A673 (cell line): ENCODE results near the gene OPRM1. TPM values are rescaled to one million over a fixed set of nuclear protein-coding genes. Genes with fewer than 3 reads are reported as not detected.

Experiments used
- BruUV-seq: library from RNA; stranded (reverse); fragments of 400-500 nt; replicated peaks from 2 replicates; lab custom pipeline; 2021; lab: Mats Ljungman, UMichigan
- CTCF ChIA-PET: fragments of 300-600 bp; sonication (Branson Sonifier 250); formaldehyde crosslinking; loops from one replicate; lab custom pipeline; 2022; ENCODE audit warnings: antibody characterized with exemption; lab: Charles Lee
- POLR2A ChIA-PET: fragments of 300-600 bp; sonication (Branson Sonifier 250); formaldehyde crosslinking; loops from one replicate; lab custom pipeline; 2022; ENCODE audit warnings: antibody characterized with exemption; ENCODE audit not compliant: low non-redundant PET; lab: Charles Lee
- DNase-seq: peaks from one replicate; pipeline ENCODE4 v3.0.0-alpha.2; 2015; ENCODE audit warnings: low spot score
- H3K27ac ChIP-seq: fragments of 200-600 bp; sonication (generic); 2 replicates; pipeline ENCODE4 v1.5.1; 2016; ENCODE audit warnings: mixed run types, low read depth, mild to moderate bottlenecking, mixed read lengths, antibody characterized with exemption, low read length; ENCODE audit not compliant: poor library complexity, severe bottlenecking
- H3K27me3 ChIP-seq: fragments of 200-600 bp; sonication (generic); replicated peaks from 2 replicates; pipeline ENCODE4 v1.6.1; 2017; ENCODE audit warnings: mixed run types, low read depth, mild to moderate bottlenecking, mixed read lengths, antibody characterized with exemption, low read length; ENCODE audit not compliant: insufficient read depth, poor library complexity
- H3K36me3 ChIP-seq: fragments of 200-600 bp; sonication (generic); 2 replicates; pipeline ENCODE4 v1.6.1; 2016; ENCODE audit warnings: mixed run types, mild to moderate bottlenecking, mixed read lengths, antibody characterized with exemption, low read length; ENCODE audit not compliant: insufficient read depth, poor library complexity, severe bottlenecking
- H3K4me1 ChIP-seq: fragments of 200-600 bp; sonication (generic); 2 replicates; pipeline ENCODE4 v1.6.1; 2017; ENCODE audit warnings: mixed run types, mild to moderate bottlenecking, mixed read lengths, antibody characterized with exemption, low read length; ENCODE audit not compliant: insufficient read depth, poor library complexity, severe bottlenecking
- H3K4me3 ChIP-seq: fragments of 200-600 bp; sonication (generic); 2 replicates; pipeline ENCODE4 v1.5.1; 2016; ENCODE audit warnings: low read depth, mixed run types, mild to moderate bottlenecking, mixed read lengths, low read length; ENCODE audit not compliant: poor library complexity, severe bottlenecking
- H3K9me3 ChIP-seq: fragments of 200-600 bp; sonication (generic); 2 replicates; pipeline ENCODE4 v1.6.1; 2016; ENCODE audit warnings: mixed run types, low read depth, mild to moderate bottlenecking, mixed read lengths, antibody characterized with exemption, low read length; ENCODE audit not compliant: poor library complexity, severe bottlenecking
- EZH2 ChIP-seq: fragments of 200-600 bp; sonication (generic); IDR thresholded peaks from 2 replicates; pipeline ENCODE4 v1.6.1; 2017; ENCODE audit warnings: borderline replicate concordance, low read depth, mild to moderate bottlenecking, mixed read lengths, antibody characterized with exemption, low read length; ENCODE audit not compliant: poor library complexity, severe bottlenecking
- intact Hi-C: fragments of 100-400 bp; cut with micrococcal nuclease; formaldehyde crosslinking; loops from one replicate; pipeline ENCODE4 v1.10.0; 2022; ENCODE audit not compliant: unreplicated experiment
- total RNA-seq: library from RNA; stranded (reverse); gene quantifications from 2 replicates; pipeline ENCODE4 v1.2.3, GENCODE V29; 2021
- TF ChIP-seq, protein P1 (sequence below): fragments of 300-800, 200-600 bp; sonication (generic); conservative IDR thresholded peaks from 2 replicates; pipeline ENCODE4 v1.5.1; 2017; ENCODE audit warnings: low read depth, mild to moderate bottlenecking, antibody characterized with exemption, low read length, moderate library complexity, mixed read lengths

The OPRM1 gene
- total RNA-seq, 1 experiment from 2014 or later, result not detected

DNA sequence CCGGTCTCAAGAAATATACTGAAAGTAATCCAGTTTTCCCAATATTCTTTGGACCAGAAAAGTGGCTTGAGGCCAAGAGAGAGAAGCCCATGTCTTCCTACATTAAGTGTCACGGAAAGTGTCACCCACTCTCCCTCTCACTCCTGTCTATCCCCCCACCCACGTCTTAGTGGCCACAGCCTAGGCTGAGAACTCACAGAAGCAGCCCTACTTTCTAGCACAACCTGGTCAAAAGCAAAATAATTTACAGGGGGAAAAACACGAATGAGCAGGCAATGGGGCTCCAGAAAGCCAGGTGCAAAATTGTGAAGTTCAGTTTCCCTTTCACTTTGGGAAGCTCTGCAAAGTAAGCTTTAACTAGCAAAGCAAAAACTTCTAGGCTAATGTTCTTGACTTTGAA, 118.0 kb downstream of the OPRM1 start:
- H3K9me3 ChIP-seq, result no peaks in the 10 kb centered on the region
- TF ChIP-seq EZH2, result no peak
- TF ChIP-seq, protein P1, sequence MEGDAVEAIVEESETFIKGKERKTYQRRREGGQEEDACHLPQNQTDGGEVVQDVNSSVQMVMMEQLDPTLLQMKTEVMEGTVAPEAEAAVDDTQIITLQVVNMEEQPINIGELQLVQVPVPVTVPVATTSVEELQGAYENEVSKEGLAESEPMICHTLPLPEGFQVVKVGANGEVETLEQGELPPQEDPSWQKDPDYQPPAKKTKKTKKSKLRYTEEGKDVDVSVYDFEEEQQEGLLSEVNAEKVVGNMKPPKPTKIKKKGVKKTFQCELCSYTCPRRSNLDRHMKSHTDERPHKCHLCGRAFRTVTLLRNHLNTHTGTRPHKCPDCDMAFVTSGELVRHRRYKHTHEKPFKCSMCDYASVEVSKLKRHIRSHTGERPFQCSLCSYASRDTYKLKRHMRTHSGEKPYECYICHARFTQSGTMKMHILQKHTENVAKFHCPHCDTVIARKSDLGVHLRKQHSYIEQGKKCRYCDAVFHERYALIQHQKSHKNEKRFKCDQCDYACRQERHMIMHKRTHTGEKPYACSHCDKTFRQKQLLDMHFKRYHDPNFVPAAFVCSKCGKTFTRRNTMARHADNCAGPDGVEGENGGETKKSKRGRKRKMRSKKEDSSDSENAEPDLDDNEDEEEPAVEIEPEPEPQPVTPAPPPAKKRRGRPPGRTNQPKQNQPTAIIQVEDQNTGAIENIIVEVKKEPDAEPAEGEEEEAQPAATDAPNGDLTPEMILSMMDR, result no peak
- ChIA-PET CTCF (interaction anchor here (1.4 kb wide), 1 partner anchor 120 kb away, joined by 5 read pairs; no protein-coding TSS in a partner anchor), POLR2A (no interaction called here)
- no peak overlapping the region for H3K27ac ChIP-seq
- no peak for DNase-seq
- H3K4me3 ChIP-seq, result no peak overlapping the region
- peaks cover 7% of the 10 kb centered on the region for H3K4me1 ChIP-seq
- no peaks in the 10 kb centered on the region for H3K36me3 ChIP-seq
- intact Hi-C loops, result loop anchor here (2.0 to 10.0 kb wide), 4 partner anchors 188 to 1018 kb away; partner anchors contain the start of gene CNKSR3
- no peaks in the 10 kb centered on the region for H3K27me3 ChIP-seq
- no TSS peak for BruUV-seq

GRCh38 chr6:154157706-154158105, 118.7 kb downstream of the OPRM1 start:
- H3K9me3 ChIP-seq, result no peaks in the 10 kb centered on the region
- H3K27me3 ChIP-seq, result no peaks in the 10 kb centered on the region
- peaks cover 7% of the 10 kb centered on the region for H3K4me1 ChIP-seq
- ChIA-PET POLR2A (no interaction called here), CTCF (no interaction called here)
- BruUV-seq, result no TSS peak
- intact Hi-C loops, result loop anchor here (2.0 to 10.0 kb wide), 4 partner anchors 187 to 1017 kb away; partner anchors contain the start of gene CNKSR3
- no peak overlapping the region for H3K4me3 ChIP-seq
- H3K27ac ChIP-seq, result no peak overlapping the region
- DNase-seq, result no peak
- TF ChIP-seq, protein P1, result no peak
- no peak for TF ChIP-seq EZH2
- no peaks in the 10 kb centered on the region for H3K36me3 ChIP-seq

DNA sequence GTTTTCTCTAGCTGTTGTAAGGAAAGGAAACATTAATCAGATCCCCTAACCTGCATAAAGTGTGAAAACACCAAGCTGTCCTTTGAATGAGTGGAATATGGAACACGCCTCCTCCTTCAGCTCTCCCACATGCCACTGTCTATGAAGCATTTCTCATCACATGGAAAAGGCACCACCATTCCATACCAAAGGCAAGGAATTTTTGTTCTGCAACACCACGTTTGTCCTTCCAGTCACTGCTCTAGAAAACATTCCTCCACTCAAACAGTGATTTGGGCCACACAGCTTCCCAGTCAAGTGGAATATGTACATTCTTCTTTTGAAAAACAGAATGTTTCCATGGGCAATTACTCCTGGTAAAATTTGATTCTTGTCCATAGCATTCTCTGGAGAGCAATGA, 120.1 kb downstream of the OPRM1 start:
- Histone ChIP-seq H3K9me3 (no peaks in the 10 kb centered on the region), H3K27me3 (no peaks in the 10 kb centered on the region), H3K27ac (no peak overlapping the region), H3K4me1 (peaks cover 7% of the 10 kb centered on the region), H3K4me3 (no peak overlapping the region), H3K36me3 (no peaks in the 10 kb centered on the region)
- intact Hi-C loops, result loop anchor here (10.0 kb wide), 3 partner anchors 246 to 1016 kb away; partner anchors contain the start of gene CNKSR3
- no peak for DNase-seq
- no TSS peak for BruUV-seq
- TF ChIP-seq EZH2, result no peak
- TF ChIP-seq, protein P1, result no peak
- POLR2A ChIA-PET, result interaction anchor here (0.5 to 0.6 kb wide), 2 partner anchors 24 to 888 kb away, joined by 3 read pairs; no protein-coding TSS in a partner anchor
- CTCF ChIA-PET, result interaction anchor here (0.5 kb wide), 1 partner anchor 286 kb away, joined by 5 read pairs; no protein-coding TSS in a partner anchor
